H1 (cell line): ENCODE measurements around the gene CTIF. TPM values are rescaled to one million over a fixed set of nuclear protein-coding genes. Genes with fewer than 3 reads are reported as not detected.

Experiments used
- CTCF ChIA-PET: fragments of 300-600 bp; sonication (Branson Sonifier 250); formaldehyde crosslinking; loops from one replicate; lab custom pipeline; 2021; ENCODE audit not compliant: partially characterized antibody; lab: Charles Lee
- POLR2A ChIA-PET: fragments of 300-600 bp; sonication (Branson Sonifier 250); formaldehyde crosslinking; loops from one replicate; lab custom pipeline; 2021; ENCODE audit warnings: inconsistent platforms; ENCODE audit not compliant: partially characterized antibody; lab: Charles Lee
- DNase-seq, 2 experiments: peaks; one replicate each; pipeline versions ENCODE4 v3.0.0 to v3.0.0-alpha.2; 2010 to 2022; ENCODE audit warnings: low spot score in 2 of 2, low read depth in 1 of 2, mixed read lengths in 1 of 2
- FAIRE-seq: peaks from 2 replicates; lab custom pipeline; 2011; peaks lifted over from hg19 to GRCh38; lab: Jason Lieb, UNC
- H2AFZ ChIP-seq: 2 replicates; pipeline ENCODE4 v1.8.1; 2012; ENCODE audit warnings: low read length, inconsistent platforms
- H2AK5ac ChIP-seq: 2 replicates; pipeline ENCODE4 v1.6.1; 2013; ENCODE audit warnings: low read depth, low read length
- H2BK120ac ChIP-seq: replicated peaks from 2 replicates; pipeline ENCODE3; 2013; ENCODE audit warnings: low read depth, low read length, inconsistent platforms
- H2BK12ac ChIP-seq: 2 replicates; pipeline ENCODE4 v1.6.1; 2013; ENCODE audit warnings: low read depth, low read length
- H2BK15ac ChIP-seq: 2 replicates; pipeline ENCODE4 v1.6.1; 2013; ENCODE audit warnings: low read length
- H2BK20ac ChIP-seq: 2 replicates; pipeline ENCODE4 v1.6.1; 2013; ENCODE audit warnings: low read length
- H2BK5ac ChIP-seq: 2 replicates; pipeline ENCODE4 v1.6.1; 2013; ENCODE audit warnings: low read depth, low read length
- H3K14ac ChIP-seq: 2 replicates; pipeline ENCODE4 v1.6.1; 2013; ENCODE audit warnings: inconsistent platforms; ENCODE audit not compliant: insufficient read length
- H3K18ac ChIP-seq: 2 replicates; pipeline ENCODE4 v1.6.1; 2013; ENCODE audit warnings: low read length; ENCODE audit errors: extremely low read depth
- H3K23ac ChIP-seq: 2 replicates; pipeline ENCODE4 v1.6.1; 2013; ENCODE audit warnings: inconsistent platforms; ENCODE audit not compliant: insufficient read length
- H3K23me2 ChIP-seq: 2 replicates; pipeline ENCODE4 v1.6.1; 2013; ENCODE audit warnings: low read depth, low read length
- H3K27ac ChIP-seq: 2 replicates; pipeline ENCODE4 v1.6.1; 2011; ENCODE audit warnings: low read depth, low read length, inconsistent platforms
- H3K27me3 ChIP-seq, 4 experiments: replicated peaks in 1 of 4; 1 replicate in 1 of 4; 2 replicates in 3 of 4; pipeline versions ENCODE4 v1.6.1 to v1.8.1; 2011 to 2013; ENCODE audit warnings: low read length in 3 of 4, mild to moderate bottlenecking in 3 of 4, inconsistent platforms in 2 of 4, mixed read lengths in 2 of 4, moderate library complexity in 1 of 4; ENCODE audit not compliant: control insufficient read depth in 3 of 4, insufficient read depth in 3 of 4; ENCODE audit errors: extremely low read depth in 1 of 4
- H3K36me3 ChIP-seq, 4 experiments: 2 replicates each; pipeline versions ENCODE4 v1.6.1 to v1.8.1; 2011 to 2013; ENCODE audit warnings: mild to moderate bottlenecking in 4 of 4, low read length in 3 of 4, moderate library complexity in 2 of 4, control low read depth in 1 of 4, inconsistent platforms in 1 of 4; ENCODE audit not compliant: insufficient read depth in 4 of 4, control insufficient read depth in 2 of 4
- H3K4ac ChIP-seq: replicated peaks from 2 replicates; pipeline ENCODE3; 2013; ENCODE audit warnings: low read length, low read depth, mixed read lengths, inconsistent platforms; ENCODE audit not compliant: insufficient read length
- H3K4me1 ChIP-seq, 4 experiments: replicated peaks in 1 of 4; 1 replicate in 1 of 4; 2 replicates in 3 of 4; pipeline versions ENCODE4 v1.6.1 to v1.8.1; 2011 to 2013; ENCODE audit warnings: low read length in 3 of 4, inconsistent platforms in 2 of 4, mixed read lengths in 1 of 4; ENCODE audit not compliant: insufficient read depth in 4 of 4, control insufficient read depth in 3 of 4
- H3K4me2 ChIP-seq, 2 experiments: 2 replicates each; pipeline versions ENCODE4 v1.6.1 to v1.8.1; 2011 to 2013; ENCODE audit warnings: low read depth in 2 of 2, low read length in 2 of 2, control low read depth in 1 of 2, inconsistent platforms in 1 of 2, mild to moderate bottlenecking in 1 of 2; ENCODE audit not compliant: insufficient read depth in 1 of 2
- H3K4me3 ChIP-seq, 4 experiments: fragments of 200-600, 300-600 bp in 1 of 4; sonication (generic), shearing (Covaris generic), sonication (Bioruptor Twin) in 1 of 4; 2 replicates each; pipeline versions ENCODE4 v1.5.1 to v1.8.1; 2011 to 2016; ENCODE audit warnings: low read length in 4 of 4, low read depth in 3 of 4, control low read depth in 2 of 4, inconsistent platforms in 2 of 4, mild to moderate bottlenecking in 2 of 4, mixed read lengths in 1 of 4, moderate library complexity in 1 of 4; ENCODE audit not compliant: insufficient read depth in 2 of 4; ENCODE audit errors: extremely low read depth in 1 of 4
- H3K56ac ChIP-seq: replicated peaks from 2 replicates; pipeline ENCODE3; 2013; ENCODE audit warnings: low read depth, mild to moderate bottlenecking, mixed read lengths, low read length, inconsistent platforms; ENCODE audit not compliant: insufficient read length
- H3K79me1 ChIP-seq: 2 replicates; pipeline ENCODE4 v1.6.1; 2013; ENCODE audit warnings: low read depth, low read length, control low read depth
- H3K79me2 ChIP-seq, 2 experiments: 2 replicates each; pipeline versions ENCODE4 v1.6.1 to v1.8.1; 2012 to 2013; ENCODE audit warnings: low read length in 2 of 2, mild to moderate bottlenecking in 2 of 2, inconsistent platforms in 1 of 2; ENCODE audit not compliant: insufficient read depth in 2 of 2, control insufficient read depth in 1 of 2
- H3K9ac ChIP-seq, 4 experiments: replicated peaks in 1 of 4; 1 replicate in 1 of 4; 2 replicates in 3 of 4; pipeline versions ENCODE4 v1.6.1 to v1.8.1; 2011 to 2013; ENCODE audit warnings: low read depth in 3 of 4, low read length in 3 of 4, control low read depth in 2 of 4, mild to moderate bottlenecking in 2 of 4, moderate library complexity in 2 of 4, inconsistent platforms in 1 of 4; ENCODE audit errors: extremely low read depth in 1 of 4
- H3K9me3 ChIP-seq, 2 experiments: 2 replicates each; pipeline versions ENCODE4 v1.6.1 to v1.8.1; 2012 to 2013; ENCODE audit warnings: mild to moderate bottlenecking in 2 of 2, moderate library complexity in 2 of 2, control low read depth in 1 of 2, inconsistent platforms in 1 of 2, low read depth in 1 of 2, low read length in 1 of 2, mixed read lengths in 1 of 2; ENCODE audit not compliant: insufficient read depth in 2 of 2
- H4K20me1 ChIP-seq, 2 experiments: replicated peaks in 1 of 2; 2 replicates each; pipeline versions ENCODE3 to v1.8.1; 2011 to 2013; ENCODE audit warnings: inconsistent platforms in 2 of 2, low read length in 2 of 2, mild to moderate bottlenecking in 1 of 2; ENCODE audit not compliant: insufficient read depth in 2 of 2, control insufficient read depth in 1 of 2
- H4K5ac ChIP-seq: 2 replicates; pipeline ENCODE4 v1.6.1; 2013; ENCODE audit warnings: low read length, low read depth, mixed read lengths, inconsistent platforms; ENCODE audit not compliant: insufficient read length
- H4K8ac ChIP-seq: 2 replicates; pipeline ENCODE4 v1.8.0; 2013; ENCODE audit warnings: mild to moderate bottlenecking, moderate library complexity, low read length, inconsistent platforms; ENCODE audit not compliant: insufficient read depth; ENCODE audit errors: extremely low read depth
- H4K91ac ChIP-seq: replicated peaks from 2 replicates; pipeline ENCODE3; 2013; ENCODE audit warnings: low read length, mixed read lengths, inconsistent platforms; ENCODE audit not compliant: insufficient read length
- HDAC2 ChIP-seq, 2 experiments: fragments of 300-600 bp in 1 of 2; sonication (generic) in 1 of 2; IDR thresholded peaks; 2 replicates each; pipeline ENCODE4 v1.6.1; 2011 to 2012; ENCODE audit warnings: low read depth in 2 of 2, low read length in 2 of 2, mild to moderate bottlenecking in 2 of 2, moderate library complexity in 2 of 2, borderline replicate concordance in 1 of 2, inconsistent platforms in 1 of 2
- HDAC6 ChIP-seq: IDR thresholded peaks from one replicate; pipeline ENCODE4 v1.7.1; 2012; ENCODE audit warnings: low read depth, mild to moderate bottlenecking, inconsistent platforms, low read length, moderate library complexity
- JUN ChIP-seq: IDR thresholded peaks from 2 replicates; pipeline ENCODE4 v1.6.1; 2011; ENCODE audit warnings: low read depth, mild to moderate bottlenecking, improper control_type of control experiment, low read length
- PHF8 ChIP-seq: fragments of 200-600 bp; sonication (generic); conservative IDR thresholded peaks from 2 replicates; pipeline ENCODE4 v1.7.1; 2012; ENCODE audit warnings: low read depth, mild to moderate bottlenecking, inconsistent platforms, low read length, moderate library complexity
- POU5F1 ChIP-seq: IDR thresholded peaks from 2 replicates; pipeline ENCODE4 v1.6.1; 2011; ENCODE audit warnings: low read depth, mild to moderate bottlenecking, low read length, moderate library complexity
- RNF2 ChIP-seq: fragments of 200-900, 300-1000 bp; sonication (generic); IDR thresholded peaks from 2 replicates; pipeline ENCODE4 v1.7.1; 2016; ENCODE audit warnings: borderline replicate concordance, low read depth, mild to moderate bottlenecking, antibody characterized with exemption, low read length; ENCODE audit not compliant: poor library complexity, severe bottlenecking; ENCODE audit errors: missing control alignments
- SAP30 ChIP-seq: fragments of 300-600 bp; sonication (generic); IDR thresholded peaks from 2 replicates; pipeline ENCODE4 v1.7.1; 2012; ENCODE audit warnings: low read length, moderate library complexity, mild to moderate bottlenecking, inconsistent platforms; ENCODE audit not compliant: insufficient read depth, insufficient replicate concordance
- SP4 ChIP-seq: IDR thresholded peaks from 2 replicates; pipeline ENCODE4 v1.6.1; 2012; ENCODE audit warnings: low read length, inconsistent platforms
- TCF12 ChIP-seq: IDR thresholded peaks from 2 replicates; pipeline ENCODE4 v1.6.1; 2011; ENCODE audit warnings: low read depth, mild to moderate bottlenecking, low read length
- WGBS, 2 experiments: shearing (Covaris generic) in 1 of 2; methylation state at CpG; one replicate each; pipeline versions ENCODE4 v1.1.6 to v1.1.7; 2013 to 2015; ENCODE audit warnings: low lambda C conversion rate in 2 of 2, mixed read lengths in 2 of 2, inconsistent platforms in 1 of 2, low coverage in 1 of 2, missing lambda C conversion rate in 1 of 2; ENCODE audit not compliant: insufficient replicate concordance in 2 of 2, insufficient coverage in 1 of 2, insufficient read length in 1 of 2; ENCODE audit errors: extremely low coverage in 1 of 2, missing lambda C conversion rate in 1 of 2; 5-methylcytosine and 5-hydroxymethylcytosine counted together
- polyA plus RNA-seq, 7 experiments: library from polyadenylated mRNA; depleted of rRNA in 3 of 7; stranded (reverse) in 5 of 7; unstranded in 2 of 7; fragments of >200 nt in 5 of 7; fragments of 200-250 nt in 2 of 7; gene quantifications; 1 replicate in 5 of 7; 2 replicates in 1 of 7; 4 replicates in 1 of 7; pipeline versions ENCODE4 v1.2.1 to v1.2.3, GENCODE V29; 2011 to 2013; ENCODE audit warnings: missing spikeins in 2 of 7, mixed read lengths in 2 of 7
- total RNA-seq: library from RNA; stranded (reverse); fragmentation: NEBNext Ultra II Directional; extraction: Animal tissue kit (Norgen Biotek cat#: 25700); gene quantifications from 2 replicates; pipeline ENCODE4 v1.2.1, GENCODE V29; 2021

The CTIF gene
- total and polyA plus RNA-seq, 2 of the 8 experiments (the other 6 are each of a cell fraction or from before 2014, with no cell fraction given) = 9.0 to 17.8 TPM

GRCh38 chr18:48521723-48522122 is 17.1 kb upstream of the CTIF start:
- Histone ChIP-seq H3K4me3 (no peak overlapping the region), H3K23ac (no peak overlapping the region), H3K23me2 (no peaks in the 10 kb centered on the region), H3K79me2 (no peaks in the 10 kb centered on the region), H3K36me3 (no peaks in the 10 kb centered on the region), H3K4me2 (no peak overlapping the region), H3K4me1 (no peaks in the 10 kb centered on the region), H3K56ac (no peak overlapping the region), H2BK120ac (no peak overlapping the region), H2BK20ac (no peak overlapping the region), H4K8ac (no peak overlapping the region), H3K4ac (no peak overlapping the region), H2BK15ac (no peak overlapping the region), H3K9me3 (no peaks in the 10 kb centered on the region), H3K27me3 (no peaks in the 10 kb centered on the region), H3K79me1 (no peaks in the 10 kb centered on the region), H4K5ac (no peak overlapping the region), H4K91ac (no peak overlapping the region), H2BK5ac (no peak overlapping the region), H3K9ac (no peak overlapping the region), H2AK5ac (no peak overlapping the region), H2BK12ac (no peak overlapping the region), H3K27ac (no peak overlapping the region), H2AFZ (no peak overlapping the region), H3K18ac (no peak overlapping the region), H3K14ac (no peak overlapping the region), H4K20me1 (no peaks in the 10 kb centered on the region)
- TF ChIP-seq SP4 (no peak), TCF12 (no peak), JUN (no peak), SAP30 (no peak), HDAC2 (IDR thresholded peaks at IDR 0.05; ENCODE audit: borderline replicate concordance in 1 of 2, low read depth in 2 of 2, low read length in 2 of 2) (no peak), PHF8 (no peak), HDAC6 (no peak), POU5F1 (no peak), RNF2 (no peak)
- FAIRE-seq (no peak), DNase-seq (no peak)
- CTCF ChIA-PET = interaction anchor here (0.5 to 3.2 kb wide), 4 partner anchors 82 to 118 kb away, joined by 3 to 10 read pairs (median 4); no protein-coding TSS in a partner anchor
- WGBS, 2 experiments = 95% methylated on average over 5 of the region's 5 CpGs; no CpG with 5 or more reads in 1 of the 2 experiments
- POLR2A ChIA-PET = no interaction called here
